K562 (cell line): ENCODE results near the gene GALNT18. TPM values are rescaled to one million over a fixed set of nuclear protein-coding genes. Genes with fewer than 3 reads are reported as not detected.
"Not testable (repeated sequence)": the region's sequence is repeated elsewhere in the genome, so short reads cannot be mapped to it uniquely, and the experiment has no call there.

Experiments used
- ATAC-seq: fragments of 200-7000 bp; cut with Tn5 transposase; 3 replicates; pipeline ENCODE4 v1.9.1; 2020; ENCODE audit warnings: moderate library complexity
- BruUV-seq: library from RNA; stranded (reverse); fragments of 400-500 nt; replicated peaks from 2 replicates; lab custom pipeline; 2021; lab: Mats Ljungman, UMichigan
- CTCF ChIA-PET: fragments of 300-600 bp; formaldehyde crosslinking; extraction: SDS; loops from one replicate; lab custom pipeline; 2021; ENCODE audit warnings: low intra/inter-chr PET ratio; lab: Yijun Ruan, JAX
- POLR2A ChIA-PET: fragments of 300-600, 350-650 bp; sonication (Branson Sonifier 250); formaldehyde crosslinking; extraction: SDS; loops from one replicate; lab custom pipeline; 2021; ENCODE audit warnings: antibody characterized with exemption, inconsistent platforms; lab: Yijun Ruan, JAX
- DNase-seq, 4 experiments: peaks; one replicate each; pipeline versions ENCODE4 v3.0.0 to v3.0.0-alpha.2; 2011 to 2018; ENCODE audit warnings: low spot score in 3 of 4, mixed read lengths in 3 of 4; ENCODE audit errors: extremely low read depth in 1 of 4
- FAIRE-seq: peaks from 2 replicates; lab custom pipeline; 2011; peaks lifted over from hg19 to GRCh38; lab: Jason Lieb, UNC
- H2AFZ ChIP-seq: 2 replicates; pipeline ENCODE4 v1.6.0; 2011; ENCODE audit warnings: low read depth, low read length, control low read depth, inconsistent platforms
- H3K27ac ChIP-seq: fragments of 200-600 bp; 3 replicates; pipeline ENCODE4 v1.8.0; 2011; ENCODE audit warnings: low read depth, mild to moderate bottlenecking, control low read depth, inconsistent platforms, low read length, moderate library complexity, mixed read lengths; ENCODE audit errors: extremely low read depth
- H3K27me3 ChIP-seq, 2 experiments: fragments of 300-600 bp in 1 of 2; 2 replicates in 1 of 2; 3 replicates in 1 of 2; pipeline versions ENCODE4 v1.6.0 to v1.8.0; 2011; ENCODE audit warnings: inconsistent platforms in 2 of 2, low read length in 2 of 2, mild to moderate bottlenecking in 1 of 2, mixed read lengths in 1 of 2, moderate library complexity in 1 of 2; ENCODE audit not compliant: control insufficient read depth in 2 of 2, insufficient read depth in 2 of 2
- H3K36me3 ChIP-seq: fragments of 300-600 bp; 3 replicates; pipeline ENCODE4 v1.8.0; 2011; ENCODE audit warnings: mild to moderate bottlenecking, low read length, inconsistent platforms; ENCODE audit not compliant: control insufficient read depth, insufficient read depth
- H3K4me1 ChIP-seq, 2 experiments: fragments of 200-600 bp in 1 of 2; replicated peaks in 1 of 2; 2 replicates in 1 of 2; 3 replicates in 1 of 2; pipeline versions ENCODE4 v1.5.1 to v1.8.0; 2011; ENCODE audit warnings: inconsistent platforms in 2 of 2, low read length in 2 of 2, mild to moderate bottlenecking in 1 of 2, mixed read lengths in 1 of 2, moderate library complexity in 1 of 2; ENCODE audit not compliant: control insufficient read depth in 2 of 2, insufficient read depth in 2 of 2
- H3K4me2 ChIP-seq: 2 replicates; pipeline ENCODE4 v1.6.1; 2011; ENCODE audit warnings: low read length, control low read depth, inconsistent platforms, mixed read lengths; ENCODE audit not compliant: insufficient read depth
- H3K4me3 ChIP-seq: fragments of 200-600 bp; sonication (generic), shearing (Covaris generic); 2 replicates; pipeline ENCODE4 v1.5.1; 2016; ENCODE audit warnings: control low read depth, inconsistent platforms
- H3K79me2 ChIP-seq: fragments of 200-600 bp; 3 replicates; pipeline ENCODE4 v1.8.0; 2011; ENCODE audit warnings: low read length, inconsistent platforms; ENCODE audit not compliant: control insufficient read depth, insufficient read depth
- H3K9ac ChIP-seq, 2 experiments: 2 replicates each; pipeline versions ENCODE4 v1.6.0 to v1.6.1; 2011; ENCODE audit warnings: low read depth in 2 of 2, low read length in 2 of 2, control low read depth in 1 of 2, inconsistent platforms in 1 of 2, mild to moderate bottlenecking in 1 of 2, mixed read lengths in 1 of 2; ENCODE audit not compliant: insufficient read depth in 1 of 2
- H3K9me1 ChIP-seq: one replicate; pipeline ENCODE4 v1.6.0; 2011; ENCODE audit warnings: inconsistent platforms, mild to moderate bottlenecking, low read length, moderate library complexity; ENCODE audit not compliant: control insufficient read depth, insufficient read depth
- H3K9me3 ChIP-seq: replicated peaks from 2 replicates; pipeline ENCODE4 v1.5.1; 2011; ENCODE audit warnings: low read depth, low read length, inconsistent platforms; ENCODE audit not compliant: control insufficient read depth, insufficient read depth
- H4K20me1 ChIP-seq: replicated peaks from 2 replicates; pipeline ENCODE4 v1.6.1; 2011; ENCODE audit warnings: low read length, inconsistent platforms, mixed read lengths; ENCODE audit not compliant: control insufficient read depth, insufficient read depth
- ADNP ChIP-seq: fragments of 200-800 bp; sonication (Bioruptor generic); IDR thresholded peaks from 2 replicates; pipeline ENCODE4 v1.6.1; 2016; ENCODE audit warnings: missing genetic modification characterization, missing compliant biosample characterization
- HDAC1 ChIP-seq, 2 experiments: fragments of 450-650 bp; IDR thresholded peaks; 2 replicates each; pipeline ENCODE4 v1.6.1; 2016 to 2017; ENCODE audit warnings: inconsistent platforms in 1 of 2, mild to moderate bottlenecking in 1 of 2, moderate library complexity in 1 of 2
- MBD2 ChIP-seq: sonication (generic); IDR thresholded peaks from 2 replicates; pipeline ENCODE4 v1.6.1; 2016; ENCODE audit warnings: low read depth, borderline replicate concordance
- PHF8 ChIP-seq: fragments of 200-600 bp; sonication (generic); IDR thresholded peaks from 2 replicates; pipeline ENCODE4 v1.6.1; 2012; ENCODE audit warnings: mixed run types, mild to moderate bottlenecking, inconsistent platforms, low read length, moderate library complexity, borderline replicate concordance
- PTTG1 ChIP-seq: fragments of 450-650 bp; IDR thresholded peaks from 2 replicates; pipeline ENCODE4 v1.6.1; 2016; ENCODE audit warnings: low read depth, mild to moderate bottlenecking, missing genetic modification characterization, missing compliant biosample characterization
- SAFB ChIP-seq: fragments of 200-400 bp; formaldehyde crosslinking; IDR thresholded peaks from 2 replicates; pipeline ENCODE4 v1.6.1; 2017; ENCODE audit warnings: low read depth, low read length, borderline replicate concordance
- SREBF1 ChIP-seq: fragments of 150-350 bp; IDR thresholded peaks from 2 replicates; pipeline ENCODE4 v1.6.1; 2014; ENCODE audit warnings: antibody characterized with exemption, low read depth, low read length, borderline replicate concordance
- ZNF12 ChIP-seq: sonication (generic); formaldehyde crosslinking; IDR thresholded peaks from 2 replicates; pipeline ENCODE4 v1.4.0; 2020; ENCODE audit warnings: mild to moderate bottlenecking, missing genetic modification reagents
- ZNF217 ChIP-seq: sonication (generic); formaldehyde crosslinking; IDR thresholded peaks from 2 replicates; pipeline ENCODE4 v1.8.0; 2022; ENCODE audit warnings: mild to moderate bottlenecking, missing genetic modification reagents
- ZNF699 ChIP-seq: fragments of 250-450 bp; sonication (Bioruptor Pico); IDR thresholded peaks from 2 replicates; pipeline ENCODE4 v1.8.0; 2021; ENCODE audit warnings: mild to moderate bottlenecking, moderate library complexity; ENCODE audit not compliant: insufficient replicate concordance
- WGBS: fragments of 100-300 bp; shearing (Covaris generic); methylation state at CpG from one replicate; pipeline ENCODE4 v1.1.6; 2016; ENCODE audit warnings: low coverage, mixed read lengths; ENCODE audit not compliant: insufficient coverage; ENCODE audit errors: missing lambda C conversion rate; 5-methylcytosine and 5-hydroxymethylcytosine counted together
- in situ Hi-C: fragments of 300-500 bp; cut with MboI; formaldehyde crosslinking; loops from 4 replicates; pipeline ENCODE4 v1.15.0; 2018; ENCODE audit warnings: inconsistent platforms, mixed read lengths
- intact Hi-C: fragments of 100-400 bp; cut with micrococcal nuclease; formaldehyde crosslinking; loops from 2 replicates; pipeline ENCODE4 v1.14.2; 2022
- polyA plus RNA-seq, 8 experiments: library from polyadenylated mRNA; depleted of rRNA in 4 of 8; stranded (reverse) in 5 of 8; unstranded in 3 of 8; fragments of >200 nt; fragmentation: Nextera tagmentation in 2 of 8; fragmentation: Illumina TruSeq in 1 of 8; extraction: Ambion mirVana in 2 of 8; extraction: Trizol in 1 of 8; gene quantifications; 2 replicates each; pipeline versions ENCODE4 v1.2.1 to v1.2.3, GENCODE V29; 2011 to 2014; ENCODE audit warnings: inconsistent platforms in 1 of 8, missing spikeins in 1 of 8
- total RNA-seq, 7 experiments: library from RNA; depleted of rRNA in 6 of 7; stranded (reverse); fragments of >200 nt in 6 of 7; fragmentation: Illumina TruSeq in 2 of 7; extraction: Trizol in 2 of 7; gene quantifications; 2 replicates each; pipeline versions ENCODE4 v1.2.1 to v1.2.3, GENCODE V29; 2011 to 2021; ENCODE audit warnings: low replicate concordance in 1 of 7
- TF ChIP-seq, protein P1 (sequence below), 2 experiments: IDR thresholded peaks; 2 replicates each; pipeline ENCODE4 v1.6.1; 2011; ENCODE audit warnings: borderline replicate concordance in 1 of 2, control low read depth in 1 of 2, low read depth in 1 of 2, low read length in 1 of 2, mild to moderate bottlenecking in 1 of 2, mixed read lengths in 1 of 2, moderate library complexity in 1 of 2; ENCODE audit not compliant: insufficient read depth in 1 of 2, insufficient read length in 1 of 2, poor library complexity in 1 of 2, severe bottlenecking in 1 of 2; ENCODE audit errors: extremely low read depth in 1 of 2
- TF ChIP-seq, protein P2 (sequence below): IDR thresholded peaks from 3 replicates; pipeline ENCODE4 v1.6.1; 2011; ENCODE audit warnings: borderline replicate concordance, mild to moderate bottlenecking; ENCODE audit not compliant: insufficient read length, insufficient read depth

Gene GALNT18
- total and polyA plus RNA-seq, 9 of the 15 experiments (the other 6 are each of a cell fraction or from before 2014, with no cell fraction given): not detected

DNA sequence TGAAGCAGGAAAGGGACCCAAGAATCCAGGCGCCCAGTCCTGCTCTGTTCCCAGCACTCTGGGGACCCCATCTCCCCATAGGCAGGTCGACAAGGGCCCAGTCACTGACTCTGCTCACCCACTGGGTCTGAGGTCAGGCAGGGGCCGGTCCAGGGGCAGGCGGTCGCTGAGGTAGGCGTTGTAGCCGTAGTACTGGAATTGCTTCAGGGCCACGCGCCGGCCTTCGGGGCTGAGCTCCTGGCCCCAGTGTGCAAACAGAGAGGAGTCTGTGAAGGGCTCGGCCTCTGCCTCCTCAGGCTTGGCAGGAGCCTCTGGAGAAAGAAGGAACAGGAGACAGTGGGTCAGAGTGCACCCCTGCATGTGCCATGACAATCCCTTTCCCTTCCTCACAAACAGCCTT, 173.2 kb downstream of the GALNT18 start:
- Histone ChIP-seq H3K4me2 (no peak overlapping the region), H4K20me1 (peaks cover 6% of the 10 kb centered on the region; the same call in 1 of the 2 replicates), H3K27ac (no peak overlapping the region), H3K4me1 (no peaks in the 10 kb centered on the region), H3K9me3 (no peaks in the 10 kb centered on the region), H3K9ac (no peak overlapping the region), H3K79me2 (no peaks in the 10 kb centered on the region), H3K4me3 (no peak overlapping the region), H3K9me1 (no peaks in the 10 kb centered on the region)
- FAIRE-seq: no peak
- BruUV-seq: no TSS peak
- in situ Hi-C loops (no loop called here), intact Hi-C loops (no loop called here)
- ATAC-seq: no peak
- 2% methylated on average over 12 of the region's 12 CpGs for WGBS
- POLR2A ChIA-PET: interaction anchor here (1.0 kb wide), 1 partner anchor 10 kb away, joined by 4 read pairs; no protein-coding TSS in a partner anchor
- TF ChIP-seq, protein P1, sequence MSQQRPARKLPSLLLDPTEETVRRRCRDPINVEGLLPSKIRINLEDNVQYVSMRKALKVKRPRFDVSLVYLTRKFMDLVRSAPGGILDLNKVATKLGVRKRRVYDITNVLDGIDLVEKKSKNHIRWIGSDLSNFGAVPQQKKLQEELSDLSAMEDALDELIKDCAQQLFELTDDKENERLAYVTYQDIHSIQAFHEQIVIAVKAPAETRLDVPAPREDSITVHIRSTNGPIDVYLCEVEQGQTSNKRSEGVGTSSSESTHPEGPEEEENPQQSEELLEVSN (IDR thresholded peaks at IDR 0.05; ENCODE audit: borderline replicate concordance in 1 of 2, extremely low read depth in 1 of 2, insufficient read depth in 1 of 2, insufficient read length in 1 of 2, low read depth in 1 of 2, low read length in 1 of 2, poor library complexity in 1 of 2, severe bottlenecking in 1 of 2): no peak
- TF ChIP-seq SREBF1 (no peak), PHF8 (no peak), MBD2 (no peak), PTTG1 (no peak), ADNP (tag) (no peak), ZNF699 (no peak), HDAC1 (IDR thresholded peaks at IDR 0.05) (no peak), ZNF217 (CRISPR knock-in tag) (no peak), SAFB (no peak), ZNF12 (CRISPR knock-in tag) (no peak)
- TF ChIP-seq, protein P2, sequence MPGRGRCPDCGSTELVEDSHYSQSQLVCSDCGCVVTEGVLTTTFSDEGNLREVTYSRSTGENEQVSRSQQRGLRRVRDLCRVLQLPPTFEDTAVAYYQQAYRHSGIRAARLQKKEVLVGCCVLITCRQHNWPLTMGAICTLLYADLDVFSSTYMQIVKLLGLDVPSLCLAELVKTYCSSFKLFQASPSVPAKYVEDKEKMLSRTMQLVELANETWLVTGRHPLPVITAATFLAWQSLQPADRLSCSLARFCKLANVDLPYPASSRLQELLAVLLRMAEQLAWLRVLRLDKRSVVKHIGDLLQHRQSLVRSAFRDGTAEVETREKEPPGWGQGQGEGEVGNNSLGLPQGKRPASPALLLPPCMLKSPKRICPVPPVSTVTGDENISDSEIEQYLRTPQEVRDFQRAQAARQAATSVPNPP: no peak
- TF ChIP-seq, all 486 proteins: peak for 0
- Histone ChIP-seq H3K27me3 (peaks cover 0 to 20% of the 10 kb centered on the region in 2 experiments; a peak in 2 of 5 replicates), H3K36me3 (no peaks in the 10 kb centered on the region), H2AFZ (no peak overlapping the region)
- DNase-seq: no peak
- CTCF ChIA-PET: no interaction called here

DNA sequence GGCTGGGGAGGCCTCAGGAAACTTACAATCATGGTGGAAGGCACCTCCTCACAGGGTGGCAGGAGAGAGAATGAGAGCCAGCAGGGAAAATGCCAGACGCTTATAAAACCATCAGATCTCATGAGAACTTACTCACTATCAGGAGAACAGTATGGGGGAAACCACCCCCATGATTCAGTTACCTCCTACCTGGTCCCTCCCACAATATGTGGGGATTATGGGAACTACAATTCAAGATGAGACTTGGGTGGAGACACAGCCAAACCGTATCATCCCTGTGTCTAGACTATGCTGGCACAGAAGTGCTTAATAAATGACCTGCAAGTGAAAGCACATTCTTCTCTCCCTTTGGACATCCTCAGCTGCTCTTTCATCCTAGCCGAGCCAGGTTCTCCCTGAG, 174.2 kb downstream of the GALNT18 start:
- H3K4me3 ChIP-seq, H2AFZ ChIP-seq, H3K9me3 ChIP-seq, POLR2A ChIA-PET, H3K9me1 ChIP-seq, ATAC-seq, CTCF ChIA-PET, H3K79me2 ChIP-seq, intact Hi-C loops, DNase-seq, H3K4me2 ChIP-seq, BruUV-seq, H4K20me1 ChIP-seq, FAIRE-seq, in situ Hi-C loops, H3K9ac ChIP-seq, H3K36me3 ChIP-seq, H3K27ac ChIP-seq, H3K4me1 ChIP-seq: not testable (repeated sequence)
- peaks cover 0 to 16% of the 10 kb centered on the region in 2 experiments; a peak in 2 of 5 replicates for H3K27me3 ChIP-seq
- WGBS: 0% methylated on average over 3 of the region's 3 CpGs
